ENCODE data around the gene PDE6B.
"Not testable (repeated sequence)": the region's sequence is repeated elsewhere in the genome, so short reads cannot be mapped to it uniquely, and the experiment has no call there.

Gene PDE6B

GRCh38 chr4:687048-687970 is 61.9 kb downstream of the PDE6B start:
- peak; percentile 90 to 96 for DNase-seq

GRCh38 chr4:687971-688853 is 62.8 kb downstream of the PDE6B start:
- DNase-seq, result peak in 1 of 2 donors; percentile 59

- DNase-seq, result peak; percentile 26 to 42
These were observed 63.7 kb downstream of the PDE6B start, which contains the start of gene SLC49A3 for GRCh38 chr4:688854-689681. Gene SLC49A3 (minus strand): TSS chr4:689151. CDS start chr4:689127, 24 bp downstream.

DNA sequence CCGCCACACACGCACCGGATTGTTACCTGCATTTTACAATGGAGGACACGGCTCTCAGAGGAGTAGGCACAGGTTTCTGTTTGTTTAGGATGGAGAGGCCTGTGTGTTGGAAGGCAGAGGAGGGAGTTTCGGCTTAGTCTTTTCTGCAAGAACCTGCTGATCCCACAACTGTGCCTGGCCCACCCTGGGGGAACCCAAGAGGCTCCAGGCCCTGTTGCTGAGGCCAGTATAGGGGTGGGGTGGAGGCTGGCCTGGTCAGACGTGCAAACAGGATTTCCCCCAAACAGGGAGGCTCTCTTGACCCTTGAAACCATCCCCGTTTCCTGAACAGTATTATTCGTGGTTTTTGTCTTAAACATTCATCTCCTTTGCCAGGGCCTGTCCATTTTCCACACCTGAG is 64.3 kb downstream of the PDE6B start:
- no peak for DNase-seq

DNA sequence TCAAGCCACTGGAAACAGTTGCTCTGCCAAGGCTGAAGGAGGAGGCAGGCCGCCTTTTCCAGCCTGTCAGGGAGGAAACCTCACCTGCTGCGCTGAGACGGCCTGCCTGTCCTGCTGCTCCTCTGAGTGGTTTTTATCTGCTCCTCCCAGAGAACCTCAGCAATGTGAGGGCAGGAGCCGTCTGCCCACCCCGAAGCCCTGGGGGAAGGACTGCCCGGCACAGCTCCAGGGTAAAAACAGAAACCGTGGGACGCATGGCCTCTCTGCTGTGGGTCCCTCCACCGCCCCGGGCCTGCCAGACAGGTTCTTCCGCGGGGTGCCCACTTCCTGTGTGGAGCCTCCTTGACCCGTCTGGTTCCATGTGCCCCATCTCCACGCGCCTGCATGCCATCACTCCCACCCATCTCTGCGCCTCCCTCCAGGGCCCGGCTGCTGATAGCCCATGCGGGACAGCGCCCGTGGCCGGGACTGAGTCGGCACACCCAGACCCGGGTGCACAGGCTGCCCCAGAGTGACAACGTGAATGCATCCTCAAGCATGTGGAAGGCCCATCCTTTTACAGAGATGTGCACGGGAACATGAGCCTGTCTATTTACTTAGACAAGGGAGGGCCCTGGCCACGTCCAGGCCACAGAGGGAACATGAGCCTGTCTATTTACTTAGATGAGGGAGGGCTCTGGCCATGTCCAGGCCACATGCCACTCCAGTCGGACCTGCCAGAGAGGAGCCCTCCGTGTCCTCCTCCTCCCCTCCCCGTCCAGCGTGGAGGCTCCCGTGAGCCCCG is 67.6 kb downstream of the PDE6B start:
- no peak for DNase-seq

GRCh38 chr4:694341-694940 is 69.1 kb downstream of the PDE6B start:
- DNase-seq, result not testable (repeated sequence)

- DNase-seq, result no peak
These were observed 74.6 kb downstream of the PDE6B start for GRCh38 chr4:699816-700580.

DNA sequence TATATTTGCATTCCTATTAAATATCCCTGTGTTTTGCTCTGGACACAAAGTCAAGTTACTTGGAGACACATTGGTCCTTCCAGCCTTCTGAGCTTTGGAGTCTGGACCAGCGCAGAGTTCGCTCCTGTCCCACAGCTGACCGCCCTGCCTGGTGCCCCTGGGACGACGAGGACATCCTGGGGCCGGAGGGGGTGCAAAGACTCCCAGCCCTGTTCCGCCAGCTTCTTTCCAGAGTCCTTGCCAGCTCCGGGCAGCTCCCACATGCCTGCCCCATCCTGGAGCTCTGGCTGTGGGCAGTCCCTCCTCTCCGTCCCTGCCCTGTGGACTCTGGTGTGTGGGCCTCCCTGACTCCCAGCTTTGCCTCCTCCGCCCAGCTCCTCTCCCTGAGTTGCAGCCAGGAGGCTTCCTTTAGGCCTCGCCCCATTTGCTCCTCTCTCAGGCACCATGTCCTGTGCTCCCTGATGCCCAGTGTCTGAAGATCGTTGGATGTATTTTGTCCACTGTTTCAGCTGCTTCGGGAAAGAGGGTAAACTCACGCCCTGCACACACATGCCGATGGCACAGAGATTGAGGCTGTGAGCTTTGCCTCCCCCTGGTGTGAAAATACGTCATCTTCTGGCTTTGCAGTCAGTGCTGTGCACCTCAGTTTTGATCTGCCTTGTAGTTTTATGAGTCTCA is 75.4 kb downstream of the PDE6B start:
- no peak for DNase-seq

- DNase-seq, result no peak
These were observed 77.3 kb downstream of the PDE6B start for GRCh38 chr4:702618-703048.

- no peak for DNase-seq
These were observed 78.2 kb downstream of the PDE6B start for GRCh38 chr4:703336-704197.

DNA sequence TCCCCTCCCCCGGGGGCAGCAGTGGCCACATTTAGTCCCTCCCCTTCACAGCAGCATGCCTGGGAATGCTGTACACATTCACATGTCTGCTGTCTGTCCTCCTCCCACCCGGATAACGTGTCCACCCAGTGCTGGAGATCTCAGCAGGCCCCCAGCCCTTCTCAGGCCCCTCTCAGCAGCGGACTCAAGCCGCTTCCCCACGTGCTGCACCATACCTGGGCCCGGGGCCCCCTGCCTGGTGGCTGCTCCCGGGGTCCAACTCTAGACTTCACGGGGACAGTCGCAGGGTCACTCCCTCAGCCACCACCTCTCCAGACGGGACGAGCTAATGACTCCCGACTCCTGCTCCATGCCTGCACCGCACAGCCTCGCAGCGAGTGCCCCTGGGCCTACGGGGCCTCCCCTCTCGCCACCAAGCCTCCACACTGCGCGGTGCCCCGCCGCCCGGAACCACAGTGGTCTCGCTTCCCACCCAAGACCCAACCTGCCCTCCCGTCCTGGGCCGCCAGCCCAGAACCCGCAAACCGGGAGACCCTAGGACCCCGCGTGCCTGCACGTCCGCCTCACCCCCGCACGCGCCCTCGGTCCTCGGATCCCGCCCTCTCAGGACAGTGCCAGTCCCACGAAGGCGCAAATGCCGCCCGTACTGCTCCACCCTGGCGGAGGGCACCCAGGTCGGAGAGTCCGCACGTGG is 79.0 kb downstream of the PDE6B start:
- no peak for DNase-seq

DNA sequence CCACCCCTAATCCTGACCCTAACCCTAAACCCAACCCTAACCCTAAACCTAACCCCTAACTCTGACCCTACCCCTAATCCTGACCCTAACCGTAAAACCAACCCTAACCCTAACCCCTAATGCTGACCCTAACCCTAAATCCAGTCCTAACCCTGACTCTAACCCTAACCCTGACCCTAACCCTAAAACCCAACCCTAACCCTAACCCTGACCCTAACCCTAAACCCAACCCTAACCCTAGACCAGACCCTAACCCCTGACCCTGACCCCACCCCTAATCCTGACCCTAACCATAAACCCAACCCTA is 79.6 kb downstream of the PDE6B start:
- DNase-seq, result no peak

- peak; percentile 95 to 99 for DNase-seq
These were observed 80.1 kb downstream of the PDE6B start, which contains the start of gene PCGF3 for GRCh38 chr4:705278-706082. Gene PCGF3 (plus strand): TSS chr4:705832. CDS start chr4:733681, 27,849 bp downstream.

DNA sequence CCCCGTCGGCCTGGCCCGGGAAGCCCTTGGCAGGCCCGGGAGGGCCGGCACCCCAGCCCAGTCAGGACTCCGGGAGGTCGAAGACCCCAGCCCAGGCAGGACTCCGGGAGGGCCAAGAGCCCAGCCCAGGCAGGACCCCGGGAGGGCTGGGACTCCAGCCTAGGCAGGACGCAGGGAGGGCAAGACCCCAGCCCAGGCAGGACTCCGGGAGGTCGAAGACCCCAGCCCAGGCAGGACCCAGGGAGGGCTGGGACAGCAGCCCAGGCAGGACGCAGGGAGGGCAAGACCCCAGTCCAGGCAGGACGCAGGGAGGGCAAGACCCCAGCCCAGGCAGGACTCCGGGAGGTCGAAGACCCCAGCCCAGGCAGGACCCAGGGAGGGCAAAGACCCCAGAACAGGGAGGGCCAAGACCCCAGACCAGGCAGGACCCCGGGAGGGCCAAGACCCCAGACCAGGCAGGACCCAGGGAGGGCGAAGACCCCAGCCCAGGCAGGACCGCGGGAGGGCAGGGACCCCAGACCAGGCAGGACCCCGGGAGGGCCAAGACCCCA is 80.8 kb downstream of the PDE6B start:
- DNase-seq, result not testable (repeated sequence)

GRCh38 chr4:706834-707598 is 81.6 kb downstream of the PDE6B start:
- DNase-seq, result no peak

DNA sequence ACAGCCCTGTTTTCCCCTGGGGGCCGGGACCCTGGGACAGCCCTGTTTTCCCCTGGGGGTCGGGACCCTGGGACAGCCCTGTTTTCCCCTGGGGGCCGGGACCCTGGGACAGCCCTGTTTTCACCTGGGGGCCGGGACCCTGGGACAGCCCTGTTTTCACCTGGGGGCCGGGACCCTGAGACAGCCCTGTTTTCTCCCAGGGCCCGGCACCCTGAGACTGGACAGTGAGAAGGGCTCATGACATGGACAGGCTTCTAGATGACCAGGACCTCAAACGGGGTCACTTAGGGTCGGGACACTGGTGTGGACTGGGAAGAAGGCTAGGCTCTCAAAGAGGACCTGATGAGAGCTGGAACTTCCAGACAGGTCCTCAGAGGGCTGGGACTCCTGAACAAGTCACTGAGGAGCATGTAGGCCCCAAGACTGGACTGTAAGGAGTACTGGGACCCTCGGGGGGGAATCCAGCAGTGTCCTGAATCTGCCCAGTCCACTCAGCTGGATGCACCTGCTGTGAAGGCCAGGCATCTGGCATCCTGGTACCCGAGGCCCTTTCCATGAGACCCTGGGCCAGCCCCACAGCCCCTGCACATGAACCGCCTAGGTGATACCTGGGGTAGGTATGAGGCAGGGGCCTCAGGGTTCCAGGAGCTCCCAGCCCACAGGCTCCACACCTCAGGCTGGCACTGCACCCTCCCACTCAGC is 82.7 kb downstream of the PDE6B start:
- DNase-seq, result no peak

All from inflammatory macrophage treated with lipopolysaccharide for 1 hour (primary cell).